Vagina (tissue), 2 donors: ENCODE measurements around the gene RNF7. TPM values are rescaled to one million over a fixed set of nuclear protein-coding genes. Genes with fewer than 3 reads are reported as not detected.

Experiments
- DNase-seq, 2 donors: peaks; one replicate each; pipeline ENCODE4 v3.0.0-alpha.2; 2017; ENCODE audit errors: extremely low spot score in 2 of 2
- H3K27ac ChIP-seq: fragments of 200-600 bp; sonication (generic); one replicate; pipeline ENCODE4 v1.5.1; 2019
- H3K27me3 ChIP-seq: fragments of 200-600 bp; sonication (generic); one replicate; pipeline ENCODE4 v1.5.1; 2019
- H3K36me3 ChIP-seq, 2 donors: fragments of 200-600 bp; sonication (generic); one replicate each; pipeline ENCODE4 v1.5.1; 2017 to 2019
- H3K4me1 ChIP-seq: fragments of 200-600 bp; sonication (generic); one replicate; pipeline ENCODE4 v1.5.1; 2019
- H3K4me3 ChIP-seq, 2 donors: fragments of 200-600 bp; sonication (generic); 1 replicate in 1 of 2; 2 replicates in 1 of 2; pipeline ENCODE4 v1.5.1; 2016 to 2019
- H3K9me3 ChIP-seq: fragments of 200-600 bp; sonication (generic); one replicate; pipeline ENCODE4 v1.5.1; 2019
- POLR2A ChIP-seq, 2 donors: fragments of 450-650 bp; IDR thresholded peaks; one replicate each; pipeline ENCODE4 v1.6.1; 2017; ENCODE audit warnings: antibody characterized with exemption in 2 of 2, mild to moderate bottlenecking in 2 of 2, moderate library complexity in 2 of 2
- POLR2AphosphoS5 ChIP-seq, 2 donors: sonication (generic); formaldehyde crosslinking; IDR thresholded peaks; one replicate each; pipeline ENCODE4 v1.9.0; 2017; ENCODE audit warnings: antibody characterized with exemption in 2 of 2, mild to moderate bottlenecking in 2 of 2, low read depth in 1 of 2; ENCODE audit not compliant: insufficient read depth in 1 of 2
- intact Hi-C: fragments of 100-400 bp; cut with DNase I; formaldehyde crosslinking; loops from one replicate; pipeline ENCODE4 v1.15.1; 2023
- total RNA-seq: library from RNA; depleted of rRNA; stranded (reverse); fragments of >200 nt; gene quantifications from one replicate; pipeline ENCODE4 v1.2.3, GENCODE V29; 2016
- TF ChIP-seq, protein P1 (sequence below), 3 experiments: fragments of 450-650 bp in 2 of 3; fragments of 200-600 bp in 1 of 3; sonication (generic) in 1 of 3; IDR thresholded peaks; one replicate each; pipeline ENCODE4 v1.5.1; 2017 to 2019; ENCODE audit warnings: antibody characterized with exemption in 3 of 3, mild to moderate bottlenecking in 2 of 3, moderate library complexity in 2 of 3

The RNF7 gene
- total RNA-seq, 1 donor from 2014 or later = 57.0 TPM

DNA sequence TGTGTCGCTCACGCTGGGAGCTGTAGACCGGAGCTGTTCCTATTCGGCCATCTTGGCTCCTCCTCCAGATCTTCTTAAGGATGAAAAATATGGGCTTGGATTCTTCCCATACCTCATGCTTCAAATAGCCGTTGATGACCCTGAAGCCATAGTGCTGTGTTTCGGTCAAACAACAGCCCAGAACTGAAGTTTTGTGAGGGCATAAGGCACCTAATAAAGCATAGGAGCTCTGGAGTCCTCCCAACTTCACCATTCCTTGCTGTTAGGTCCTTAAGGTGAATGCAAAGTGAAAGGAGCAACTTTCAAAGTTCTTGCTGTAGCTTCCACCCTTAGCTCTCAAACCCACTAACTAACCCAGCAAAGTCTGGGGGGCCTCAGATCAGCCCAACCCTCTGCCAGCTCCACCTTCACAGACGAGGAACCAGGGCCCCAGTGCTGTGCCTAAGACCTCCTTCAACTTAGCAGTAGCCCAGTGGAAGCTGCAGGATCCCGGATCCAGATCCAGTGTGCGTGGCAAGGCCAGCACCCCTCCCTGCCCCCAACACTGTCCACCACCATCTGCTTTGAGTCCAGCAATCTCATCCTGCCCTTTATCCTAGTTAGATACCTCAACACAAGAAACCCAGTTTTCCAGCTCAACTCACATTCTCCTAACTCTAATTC lies 25.1 kb downstream of the RNF7 start, which contains the start of gene GRK7:
TSS of gene GRK7 (plus strand) at position 321 of the 663 bp plus-strand sequence. CDS start 14,877 bp downstream, outside the sequence.
- Histone ChIP-seq H3K9me3 (no peaks in the 10 kb centered on the region), H3K4me1 (no peaks in the 10 kb centered on the region), H3K4me3 (no peak within 1 kb of the TSS), H3K27ac (no peak within 1 kb of the TSS), H3K27me3 (no peaks in the 10 kb centered on the region), H3K36me3 (no peaks in the 10 kb centered on the region)
- TF ChIP-seq, protein P1, sequence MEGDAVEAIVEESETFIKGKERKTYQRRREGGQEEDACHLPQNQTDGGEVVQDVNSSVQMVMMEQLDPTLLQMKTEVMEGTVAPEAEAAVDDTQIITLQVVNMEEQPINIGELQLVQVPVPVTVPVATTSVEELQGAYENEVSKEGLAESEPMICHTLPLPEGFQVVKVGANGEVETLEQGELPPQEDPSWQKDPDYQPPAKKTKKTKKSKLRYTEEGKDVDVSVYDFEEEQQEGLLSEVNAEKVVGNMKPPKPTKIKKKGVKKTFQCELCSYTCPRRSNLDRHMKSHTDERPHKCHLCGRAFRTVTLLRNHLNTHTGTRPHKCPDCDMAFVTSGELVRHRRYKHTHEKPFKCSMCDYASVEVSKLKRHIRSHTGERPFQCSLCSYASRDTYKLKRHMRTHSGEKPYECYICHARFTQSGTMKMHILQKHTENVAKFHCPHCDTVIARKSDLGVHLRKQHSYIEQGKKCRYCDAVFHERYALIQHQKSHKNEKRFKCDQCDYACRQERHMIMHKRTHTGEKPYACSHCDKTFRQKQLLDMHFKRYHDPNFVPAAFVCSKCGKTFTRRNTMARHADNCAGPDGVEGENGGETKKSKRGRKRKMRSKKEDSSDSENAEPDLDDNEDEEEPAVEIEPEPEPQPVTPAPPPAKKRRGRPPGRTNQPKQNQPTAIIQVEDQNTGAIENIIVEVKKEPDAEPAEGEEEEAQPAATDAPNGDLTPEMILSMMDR (IDR thresholded peaks at IDR 0.05) = no peak
- TF ChIP-seq POLR2A (IDR thresholded peaks at IDR 0.05) = no peak
- TF ChIP-seq POLR2AphosphoS5 (IDR thresholded peaks at IDR 0.05; ENCODE audit: insufficient read depth in 1 of 2, low read depth in 1 of 2) = no peak
- DNase-seq = no peak
- intact Hi-C loops = no loop called here

DNA sequence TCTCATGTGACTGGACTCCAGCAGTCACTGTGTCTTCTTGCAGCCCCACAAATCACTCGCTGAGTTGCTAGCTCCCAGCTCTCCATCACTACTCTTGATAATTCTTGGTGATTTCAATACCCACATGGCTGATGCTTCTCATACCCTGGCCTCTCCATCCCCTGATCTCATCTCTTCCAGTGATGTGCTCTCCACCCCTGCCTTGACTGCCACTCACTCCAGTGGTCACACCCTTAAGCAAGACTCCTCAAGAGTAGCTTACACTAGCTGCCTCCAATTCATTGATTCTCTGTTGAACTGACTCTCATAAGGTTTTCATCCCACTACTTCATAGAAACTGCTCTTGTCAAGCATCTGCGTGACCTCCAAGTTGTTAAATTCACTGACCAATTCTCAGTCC lies 25.9 kb downstream of the RNF7 start:
- H3K4me1 ChIP-seq = no peaks in the 10 kb centered on the region
- H3K9me3 ChIP-seq = no peaks in the 10 kb centered on the region
- DNase-seq = no peak
- H3K4me3 ChIP-seq = no peak overlapping the region
- TF ChIP-seq, protein P1 (IDR thresholded peaks at IDR 0.05) = no peak
- TF ChIP-seq POLR2AphosphoS5 (IDR thresholded peaks at IDR 0.05; ENCODE audit: insufficient read depth in 1 of 2, low read depth in 1 of 2) = no peak
- no peak for TF ChIP-seq POLR2A (IDR thresholded peaks at IDR 0.05)
- intact Hi-C loops = no loop called here
- H3K27ac ChIP-seq = no peak overlapping the region
- H3K27me3 ChIP-seq = no peaks in the 10 kb centered on the region
- H3K36me3 ChIP-seq = no peaks in the 10 kb centered on the region

DNA sequence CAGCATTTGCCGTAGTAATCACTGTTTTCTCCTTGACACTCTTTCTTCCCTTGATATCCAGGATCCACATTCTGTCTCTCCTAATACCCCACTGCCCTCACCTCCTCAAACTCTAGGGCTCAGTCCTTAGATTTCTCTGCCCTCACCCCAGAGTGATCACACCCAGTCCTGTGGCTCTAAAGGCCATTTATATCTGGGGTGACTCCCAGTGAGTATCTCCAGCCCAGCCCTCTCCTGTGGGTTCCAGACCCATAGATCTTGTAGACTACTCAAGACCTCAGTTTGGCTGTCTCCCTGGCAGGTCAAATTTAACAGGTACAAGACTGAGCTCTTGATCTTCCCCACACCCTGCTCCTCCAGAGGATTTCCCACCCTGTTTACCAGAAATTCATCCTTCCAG lies 26.4 kb downstream of the RNF7 start:
- intact Hi-C loops = no loop called here
- H3K9me3 ChIP-seq = no peaks in the 10 kb centered on the region
- TF ChIP-seq, protein P1 (IDR thresholded peaks at IDR 0.05) = no peak
- TF ChIP-seq POLR2AphosphoS5 (IDR thresholded peaks at IDR 0.05; ENCODE audit: insufficient read depth in 1 of 2, low read depth in 1 of 2) (no peak), POLR2A (IDR thresholded peaks at IDR 0.05) (no peak)
- H3K27ac ChIP-seq = no peak overlapping the region
- H3K36me3 ChIP-seq = no peaks in the 10 kb centered on the region
- DNase-seq = no peak
- no peak overlapping the region for H3K4me3 ChIP-seq
- no peaks in the 10 kb centered on the region for H3K27me3 ChIP-seq
- H3K4me1 ChIP-seq = no peaks in the 10 kb centered on the region

DNA sequence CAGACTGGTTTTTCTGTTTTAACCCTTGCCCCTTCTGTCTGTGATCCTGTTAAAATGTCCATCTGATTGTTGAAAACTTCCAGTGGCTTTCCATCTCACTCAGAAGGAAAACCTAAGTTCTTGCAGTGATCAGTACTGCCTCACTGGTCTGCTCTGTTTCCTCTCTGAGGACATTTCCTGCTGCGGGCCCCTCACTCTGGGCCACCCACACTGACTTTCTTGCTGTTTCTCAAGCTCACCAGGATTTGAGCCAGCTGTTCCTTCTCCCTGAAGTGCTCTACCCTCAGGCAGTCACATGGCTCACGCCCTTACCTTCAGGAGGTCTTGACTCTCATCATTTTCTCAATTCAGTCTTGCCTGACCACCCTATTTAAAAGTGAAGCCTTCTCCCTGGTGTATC lies 26.9 kb downstream of the RNF7 start:
- Histone ChIP-seq H3K27ac (no peak overlapping the region), H3K9me3 (no peaks in the 10 kb centered on the region), H3K4me3 (no peak overlapping the region), H3K27me3 (no peaks in the 10 kb centered on the region), H3K36me3 (no peaks in the 10 kb centered on the region), H3K4me1 (no peaks in the 10 kb centered on the region)
- DNase-seq = no peak
- intact Hi-C loops = no loop called here
- TF ChIP-seq, protein P1 (IDR thresholded peaks at IDR 0.05) = no peak
- no peak for TF ChIP-seq POLR2AphosphoS5 (IDR thresholded peaks at IDR 0.05; ENCODE audit: insufficient read depth in 1 of 2, low read depth in 1 of 2)
- TF ChIP-seq POLR2A (IDR thresholded peaks at IDR 0.05) = no peak

DNA sequence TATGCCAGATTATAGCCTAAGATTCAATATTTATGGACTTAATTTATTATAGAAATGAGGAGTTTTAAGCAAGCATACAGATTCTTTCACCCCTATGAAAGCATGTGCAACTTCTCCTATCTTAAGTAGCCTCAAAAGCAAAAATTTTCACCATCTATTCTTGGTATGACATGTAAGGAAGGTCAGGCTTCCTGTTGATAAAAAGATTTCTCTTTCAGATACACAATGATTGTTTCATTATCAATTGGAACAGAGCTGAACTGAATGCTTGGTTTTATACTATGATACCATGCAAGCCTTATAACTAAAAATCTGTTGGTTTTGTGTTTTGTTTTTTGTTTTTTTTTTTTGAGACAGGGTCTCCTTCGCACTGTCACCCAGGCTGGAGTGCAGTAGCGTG lies 29.0 kb downstream of the RNF7 start:
- H3K4me1 ChIP-seq = no peaks in the 10 kb centered on the region
- H3K27ac ChIP-seq = no peak overlapping the region
- H3K4me3 ChIP-seq = no peak overlapping the region
- no peaks in the 10 kb centered on the region for H3K9me3 ChIP-seq
- no peaks in the 10 kb centered on the region for H3K27me3 ChIP-seq
- intact Hi-C loops = no loop called here
- H3K36me3 ChIP-seq = no peaks in the 10 kb centered on the region
- no peak for DNase-seq
- TF ChIP-seq POLR2AphosphoS5 (IDR thresholded peaks at IDR 0.05; ENCODE audit: insufficient read depth in 1 of 2, low read depth in 1 of 2) (no peak), POLR2A (IDR thresholded peaks at IDR 0.05) (no peak)
- TF ChIP-seq, protein P1 (IDR thresholded peaks at IDR 0.05) = no peak
